CD4-positive, alpha-beta T cell treated with Interleukin-4 for 4 hours (primary cell): ENCODE measurements around the gene GTF2IRD1.
A peak's percentile ranks its signal among the peaks of the same experiment; 100 is the strongest.
"Not testable (repeated sequence)": the region's sequence is repeated elsewhere in the genome, so short reads cannot be mapped to it uniquely, and the experiment has no call there.

Source experiments
- DNase-seq: peaks from one replicate; pipeline ENCODE4 v3.0.0-alpha.2; 2020

The GTF2IRD1 gene

GRCh38 chr7:74453322-74454011, at the start of gene GTF2IRD1:
Gene GTF2IRD1 (plus strand): TSS chr7:74453906. CDS start chr7:74508081, 54,175 bp downstream.
- peak; percentile 42 for DNase-seq

- no peak for DNase-seq
Observed at GRCh38 chr7:74404388-74404700, 49.4 kb upstream of the GTF2IRD1 start.

GRCh38 chr7:74404741-74405140, 49.0 kb upstream of the GTF2IRD1 start:
- DNase-seq = no peak

GRCh38 chr7:74405191-74405898, 48.4 kb upstream of the GTF2IRD1 start:
- no peak for DNase-seq

GRCh38 chr7:74405899-74406512, 47.7 kb upstream of the GTF2IRD1 start:
- DNase-seq = no peak

- DNase-seq = no peak
Observed at GRCh38 chr7:74407958-74408357, 45.7 kb upstream of the GTF2IRD1 start.

GRCh38 chr7:74409571-74409970, 44.1 kb upstream of the GTF2IRD1 start:
- no peak for DNase-seq

GRCh38 chr7:74410772-74411171, 42.9 kb upstream of the GTF2IRD1 start:
- no peak for DNase-seq

GRCh38 chr7:74411571-74411970, 42.1 kb upstream of the GTF2IRD1 start:
- DNase-seq = not testable (repeated sequence)

GRCh38 chr7:74412056-74412455, 41.6 kb upstream of the GTF2IRD1 start:
- no peak for DNase-seq

GRCh38 chr7:74412603-74413002, 41.1 kb upstream of the GTF2IRD1 start:
- DNase-seq = no peak

GRCh38 chr7:74414595-74415333, 38.9 kb upstream of the GTF2IRD1 start:
- not testable (repeated sequence) for DNase-seq

- peak; percentile 52 for DNase-seq
Observed at GRCh38 chr7:74417419-74417971, 36.2 kb upstream of the GTF2IRD1 start.

- no peak for DNase-seq
Observed at GRCh38 chr7:74418076-74418475, 35.6 kb upstream of the GTF2IRD1 start.

GRCh38 chr7:74418538-74418937, 35.2 kb upstream of the GTF2IRD1 start:
- DNase-seq = no peak

GRCh38 chr7:74419232-74419631, 34.5 kb upstream of the GTF2IRD1 start:
- not testable (repeated sequence) for DNase-seq

- no peak for DNase-seq
Observed at GRCh38 chr7:74420006-74420405, 33.7 kb upstream of the GTF2IRD1 start.

GRCh38 chr7:74424291-74424880, 29.3 kb upstream of the GTF2IRD1 start:
- no peak for DNase-seq

- no peak for DNase-seq
Observed at GRCh38 chr7:74428023-74428422, 25.7 kb upstream of the GTF2IRD1 start.

- DNase-seq = no peak
Observed at GRCh38 chr7:74429153-74429747, 24.5 kb upstream of the GTF2IRD1 start.

- DNase-seq = not testable (repeated sequence)
Observed at GRCh38 chr7:74430409-74430808, 23.3 kb upstream of the GTF2IRD1 start.

GRCh38 chr7:74430961-74431466, 22.7 kb upstream of the GTF2IRD1 start:
- no peak for DNase-seq
